Loucy (cell line): Measurements from ENCODE around the gene CD2AP.

Source experiments
- H2AFZ ChIP-seq: fragments of 200-600 bp; sonication (generic); 2 replicates; pipeline ENCODE4 v1.6.0; 2016; ENCODE audit warnings: antibody characterized with exemption, mild to moderate bottlenecking, low read length, moderate library complexity
- H3F3A ChIP-seq: fragments of 200-600 bp; 2 replicates; pipeline ENCODE4 v1.6.0; 2016; ENCODE audit warnings: antibody characterized with exemption, low read depth, mild to moderate bottlenecking
- H3K27me3 ChIP-seq: fragments of 200-600 bp; sonication (generic); 2 replicates; pipeline ENCODE4 v1.6.1; 2014; ENCODE audit warnings: low read length, mild to moderate bottlenecking; ENCODE audit not compliant: insufficient read depth, poor library complexity, severe bottlenecking
- H3K36me3 ChIP-seq: fragments of 200-600 bp; sonication (generic); 2 replicates; pipeline ENCODE4 v1.6.1; 2016; ENCODE audit warnings: low read length; ENCODE audit not compliant: insufficient read depth
- H3K4me1 ChIP-seq: fragments of 200-600 bp; sonication (generic); 2 replicates; pipeline ENCODE4 v1.5.1; 2014; ENCODE audit warnings: low read length, mild to moderate bottlenecking; ENCODE audit not compliant: insufficient read depth, poor library complexity, severe bottlenecking
- H3K4me2 ChIP-seq: fragments of 200-600 bp; sonication (generic); 2 replicates; pipeline ENCODE4 v1.6.0; 2014; ENCODE audit warnings: antibody characterized with exemption, low read length, low read depth, mild to moderate bottlenecking; ENCODE audit not compliant: poor library complexity, severe bottlenecking
- H3K4me3 ChIP-seq: fragments of 200-600 bp; sonication (generic); 2 replicates; pipeline ENCODE4 v1.5.1; 2014; ENCODE audit warnings: low read length, mild to moderate bottlenecking, mixed read lengths; ENCODE audit not compliant: poor library complexity, severe bottlenecking
- H3K79me2 ChIP-seq: fragments of 200-600 bp; sonication (generic); 2 replicates; pipeline ENCODE4 v1.6.1; 2014; ENCODE audit warnings: low read length; ENCODE audit not compliant: insufficient read depth
- H3K9ac ChIP-seq: fragments of 200-600 bp; sonication (generic); 2 replicates; pipeline ENCODE4 v1.6.0; 2014; ENCODE audit warnings: mild to moderate bottlenecking, low read depth, low read length, moderate library complexity; ENCODE audit not compliant: poor library complexity, severe bottlenecking
- H3K9me2 ChIP-seq: fragments of 200-600 bp; sonication (generic); replicated peaks from 2 replicates; pipeline ENCODE4 v1.6.1; 2016; ENCODE audit warnings: low read depth, low read length, mixed read lengths
- H3K9me3 ChIP-seq: fragments of 200-600 bp; sonication (generic); 2 replicates; pipeline ENCODE4 v1.6.1; 2014; ENCODE audit warnings: mild to moderate bottlenecking, antibody characterized with exemption, low read length, low read depth; ENCODE audit not compliant: insufficient read depth
- H4K20me1 ChIP-seq: fragments of 200-600 bp; sonication (generic); 2 replicates; pipeline ENCODE4 v1.6.0; 2014; ENCODE audit warnings: antibody characterized with exemption, low read length, mild to moderate bottlenecking; ENCODE audit not compliant: insufficient read depth, poor library complexity, severe bottlenecking
- CTCF ChIP-seq: fragments of 200-600 bp; sonication (generic); conservative IDR thresholded peaks from 2 replicates; pipeline ENCODE4 v1.5.1; 2014; ENCODE audit warnings: mild to moderate bottlenecking, antibody characterized with exemption, low read length
- EZH2phosphoT487 ChIP-seq: fragments of 200-600 bp; IDR thresholded peaks from 2 replicates; pipeline ENCODE4 v1.6.1; 2018; ENCODE audit warnings: antibody characterized with exemption, mild to moderate bottlenecking, moderate library complexity, borderline replicate concordance

The CD2AP gene

GRCh38 chr6:47509937-47510336 is 32.3 kb downstream of the CD2AP start:
- Histone ChIP-seq H3K79me2 (peaks cover 53% of the 10 kb centered on the region), H3K4me3 (no peak overlapping the region), H3K9ac (no peak overlapping the region), H3K36me3 (peaks cover 42% of the 10 kb centered on the region), H3K4me2 (no peak overlapping the region), H3K9me2 (no peaks in the 10 kb centered on the region), H2AFZ (no peak overlapping the region), H3K27me3 (no peaks in the 10 kb centered on the region), H4K20me1 (no peaks in the 10 kb centered on the region), H3K9me3 (peaks cover 10% of the 10 kb centered on the region; the same call in 1 of the 2 replicates), H3F3A (no peaks in the 10 kb centered on the region), H3K4me1 (no peaks in the 10 kb centered on the region)
- no peak for TF ChIP-seq CTCF
- TF ChIP-seq EZH2phosphoT487, result no peak

GRCh38 chr6:47512872-47513271 is 35.3 kb downstream of the CD2AP start:
- peaks cover 73% of the 10 kb centered on the region for H3K79me2 ChIP-seq
- H3K4me1 ChIP-seq, result no peaks in the 10 kb centered on the region
- peaks cover 31% of the 10 kb centered on the region for H3K36me3 ChIP-seq
- no peak overlapping the region for H2AFZ ChIP-seq
- TF ChIP-seq EZH2phosphoT487 (no peak), CTCF (no peak)
- peaks cover 10% of the 10 kb centered on the region; the same call in 1 of the 2 replicates for H3K9me3 ChIP-seq
- H3K9ac ChIP-seq, result no peak overlapping the region
- no peaks in the 10 kb centered on the region for H3K9me2 ChIP-seq
- H3F3A ChIP-seq, result no peaks in the 10 kb centered on the region
- H3K27me3 ChIP-seq, result no peaks in the 10 kb centered on the region
- H3K4me3 ChIP-seq, result no peak overlapping the region
- H4K20me1 ChIP-seq, result no peaks in the 10 kb centered on the region
- H3K4me2 ChIP-seq, result no peak overlapping the region

- H3K9me3 ChIP-seq, result no peaks in the 10 kb centered on the region
- H4K20me1 ChIP-seq, result no peaks in the 10 kb centered on the region
- TF ChIP-seq EZH2phosphoT487, result no peak
- no peak for TF ChIP-seq CTCF
- peaks cover 6% of the 10 kb centered on the region for H3K4me1 ChIP-seq
- no peaks in the 10 kb centered on the region for H3K27me3 ChIP-seq
- no peaks in the 10 kb centered on the region; the same call in 1 of the 2 replicates for H3K36me3 ChIP-seq
- no peak overlapping the region for H3K4me3 ChIP-seq
- peaks cover 78% of the 10 kb centered on the region for H3K79me2 ChIP-seq
- H3K9me2 ChIP-seq, result no peaks in the 10 kb centered on the region
- H3K9ac ChIP-seq, result no peak overlapping the region
- H3F3A ChIP-seq, result no peaks in the 10 kb centered on the region
- no peak overlapping the region for H3K4me2 ChIP-seq
- no peak overlapping the region for H2AFZ ChIP-seq
Measured at GRCh38 chr6:47519279-47519678, 41.7 kb downstream of the CD2AP start.
